ENCODE results near the gene KLK1. TPM values are rescaled to one million over a fixed set of nuclear protein-coding genes. Genes with fewer than 3 reads are reported as not detected.

The KLK1 gene
- 0.68 TPM in 1 of 2 replicates, not detected in the other for total RNA-seq (2021)
- Bru-seq, nascent RNA = percentile 13 among the genes with signal in this experiment
- BruChase-seq, experiment 1, labeled RNA remaining after a 2-hour chase = percentile 13 among the genes with signal in this experiment
- not detected for BruChase-seq, experiment 2, labeled RNA remaining after a 6-hour chase
- long read RNA-seq = 0 reads

DNA sequence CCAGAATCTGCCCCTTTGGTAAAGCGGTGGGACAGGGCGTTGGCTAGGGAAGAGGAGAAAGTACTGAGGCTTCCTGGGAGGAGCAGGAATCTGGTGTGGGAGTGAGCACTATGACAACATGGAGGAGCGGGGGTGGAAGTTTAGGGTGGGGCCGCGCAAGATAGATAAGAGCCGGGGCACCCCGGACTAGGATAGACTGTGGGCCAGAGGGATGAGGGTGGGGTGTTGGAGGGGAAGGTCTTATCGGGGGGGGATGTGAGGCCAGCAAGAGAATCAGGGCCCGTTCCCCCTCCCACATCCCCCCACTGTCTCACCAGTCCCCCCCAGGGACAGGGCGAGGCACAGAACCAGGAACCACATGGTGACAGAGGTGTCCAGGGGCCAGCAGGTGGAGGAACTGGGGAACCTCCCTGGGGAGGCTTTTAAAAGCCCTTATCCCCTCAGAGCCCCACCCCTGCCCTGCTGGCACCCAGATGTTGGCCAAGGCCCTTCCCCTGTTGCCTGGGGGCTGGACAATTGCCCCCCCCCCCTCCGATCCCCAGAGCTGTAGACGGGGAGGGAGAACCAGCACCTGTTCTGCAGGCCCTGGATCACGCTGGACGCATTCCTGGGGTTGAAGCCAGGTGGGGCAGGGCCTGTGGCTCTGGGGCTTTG is at the start of gene KLK1:
Gene KLK1, minus strand, starts transcription at position 399 of the 654 bp plus-strand sequence. Its CDS starts 39 bp downstream, at position 360.
- BruUV-seq (replicated peaks) = no TSS peak
- CTCF ChIA-PET = no interaction called here
- Histone ChIP-seq H3K27me3 (replicated peaks; ENCODE audit: insufficient read depth, low read depth, low read length, poor library complexity) (peaks cover 10% of the 10 kb centered on the region), H3K4me3 (ENCODE audit: low read depth, low read length, poor library complexity, severe bottlenecking) (no peak within 1 kb of the TSS), H3K36me3 (ENCODE audit: insufficient read depth, low read length, poor library complexity, severe bottlenecking) (no peaks in the 10 kb centered on the region), H3K27ac (ENCODE audit: low read depth, low read length, poor library complexity, severe bottlenecking) (no peak within 1 kb of the TSS), H3K4me1 (ENCODE audit: insufficient read depth, low read length, poor library complexity, severe bottlenecking) (no peaks in the 10 kb centered on the region), H3K9me3 (ENCODE audit: low read depth, low read length, poor library complexity, severe bottlenecking) (no peaks in the 10 kb centered on the region)
- TF ChIP-seq, protein P1, sequence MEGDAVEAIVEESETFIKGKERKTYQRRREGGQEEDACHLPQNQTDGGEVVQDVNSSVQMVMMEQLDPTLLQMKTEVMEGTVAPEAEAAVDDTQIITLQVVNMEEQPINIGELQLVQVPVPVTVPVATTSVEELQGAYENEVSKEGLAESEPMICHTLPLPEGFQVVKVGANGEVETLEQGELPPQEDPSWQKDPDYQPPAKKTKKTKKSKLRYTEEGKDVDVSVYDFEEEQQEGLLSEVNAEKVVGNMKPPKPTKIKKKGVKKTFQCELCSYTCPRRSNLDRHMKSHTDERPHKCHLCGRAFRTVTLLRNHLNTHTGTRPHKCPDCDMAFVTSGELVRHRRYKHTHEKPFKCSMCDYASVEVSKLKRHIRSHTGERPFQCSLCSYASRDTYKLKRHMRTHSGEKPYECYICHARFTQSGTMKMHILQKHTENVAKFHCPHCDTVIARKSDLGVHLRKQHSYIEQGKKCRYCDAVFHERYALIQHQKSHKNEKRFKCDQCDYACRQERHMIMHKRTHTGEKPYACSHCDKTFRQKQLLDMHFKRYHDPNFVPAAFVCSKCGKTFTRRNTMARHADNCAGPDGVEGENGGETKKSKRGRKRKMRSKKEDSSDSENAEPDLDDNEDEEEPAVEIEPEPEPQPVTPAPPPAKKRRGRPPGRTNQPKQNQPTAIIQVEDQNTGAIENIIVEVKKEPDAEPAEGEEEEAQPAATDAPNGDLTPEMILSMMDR (conservative IDR thresholded peaks at IDR 0.05; ENCODE audit: low read depth, low read length) = no peak
- no peak for TF ChIP-seq EZH2 (IDR thresholded peaks at IDR 0.05; ENCODE audit: borderline replicate concordance, low read depth, low read length, poor library complexity, severe bottlenecking)
- POLR2A ChIA-PET (ENCODE audit: low non-redundant PET) = no interaction called here
- no peak for DNase-seq (ENCODE audit: low spot score)
- intact Hi-C loops (cut with micrococcal nuclease; ENCODE audit: unreplicated experiment) = no loop called here

DNA sequence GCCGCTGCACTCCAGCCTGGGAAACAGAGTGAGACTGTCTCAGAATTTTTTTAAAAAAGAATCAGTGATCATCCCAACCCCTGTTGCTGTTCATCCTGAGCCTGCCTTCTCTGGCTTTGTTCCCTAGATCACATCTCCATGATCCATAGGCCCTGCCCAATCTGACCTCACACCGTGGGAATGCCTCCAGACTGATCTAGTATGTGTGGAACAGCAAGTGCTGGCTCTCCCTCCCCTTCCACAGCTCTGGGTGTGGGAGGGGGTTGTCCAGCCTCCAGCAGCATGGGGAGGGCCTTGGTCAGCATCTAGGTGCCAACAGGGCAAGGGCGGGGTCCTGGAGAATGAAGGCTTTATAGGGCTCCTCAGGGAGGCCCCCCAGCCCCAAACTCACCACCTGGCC is 49.5 kb upstream of the KLK1 start, which contains the start of gene KLK2:
Gene KLK2, plus strand, starts transcription at position 384 of the 400 bp plus-strand sequence. CDS start 35 bp downstream, outside the sequence.
- no peak within 1 kb of the TSS for H3K27ac ChIP-seq (ENCODE audit: low read depth, low read length, poor library complexity, severe bottlenecking)
- no peak for DNase-seq (ENCODE audit: low spot score)
- H3K9me3 ChIP-seq (ENCODE audit: low read depth, low read length, poor library complexity, severe bottlenecking) = no peaks in the 10 kb centered on the region
- TF ChIP-seq, protein P1 (conservative IDR thresholded peaks at IDR 0.05; ENCODE audit: low read depth, low read length) = no peak
- TF ChIP-seq EZH2 (IDR thresholded peaks at IDR 0.05; ENCODE audit: borderline replicate concordance, low read depth, low read length, poor library complexity, severe bottlenecking) = no peak
- ChIA-PET POLR2A (ENCODE audit: low non-redundant PET) (no interaction called here), CTCF (no interaction called here)
- BruUV-seq (replicated peaks) = no TSS peak
- H3K4me3 ChIP-seq (ENCODE audit: low read depth, low read length, poor library complexity, severe bottlenecking) = no peak within 1 kb of the TSS
- H3K4me1 ChIP-seq (ENCODE audit: insufficient read depth, low read length, poor library complexity, severe bottlenecking) = no peaks in the 10 kb centered on the region
- no peaks in the 10 kb centered on the region for H3K36me3 ChIP-seq (ENCODE audit: insufficient read depth, low read length, poor library complexity, severe bottlenecking)
- intact Hi-C loops (cut with micrococcal nuclease; ENCODE audit: unreplicated experiment) = no loop called here
- peaks cover 85% of the 10 kb centered on the region for H3K27me3 ChIP-seq (replicated peaks; ENCODE audit: insufficient read depth, low read depth, low read length, poor library complexity)

DNA sequence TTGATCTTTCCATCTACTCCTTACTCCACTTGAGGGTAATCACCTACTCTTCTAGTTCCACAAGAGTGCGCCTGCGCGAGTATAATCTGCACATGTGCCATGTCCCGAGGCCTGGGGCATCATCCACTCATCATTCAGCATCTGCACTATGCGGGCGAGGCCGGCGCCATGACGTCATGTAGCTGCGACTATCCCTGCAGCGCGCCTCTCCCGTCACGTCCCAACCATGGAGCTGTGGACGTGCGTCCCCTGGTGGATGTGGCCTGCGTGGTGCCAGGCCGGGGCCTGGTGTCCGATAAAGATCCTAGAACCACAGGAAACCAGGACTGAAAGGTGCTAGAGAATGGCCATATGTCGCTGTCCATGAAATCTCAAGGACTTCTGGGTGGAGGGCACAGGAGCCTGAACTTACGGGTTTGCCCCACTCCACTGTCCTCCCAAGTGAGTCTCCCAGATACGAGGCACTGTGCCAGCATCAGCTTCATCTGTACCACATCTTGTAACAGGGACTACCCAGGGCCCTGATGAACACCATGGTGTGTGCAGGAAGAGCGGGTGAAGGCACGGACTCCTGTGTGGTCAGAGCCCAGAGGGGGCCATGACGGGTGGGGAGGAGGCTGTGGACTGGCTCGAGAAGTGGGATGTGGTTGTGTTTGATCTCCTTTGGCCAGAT is 47.0 kb upstream of the KLK1 start:
- H3K27me3 ChIP-seq (replicated peaks; ENCODE audit: insufficient read depth, low read depth, low read length, poor library complexity) = peaks cover 97% of the 10 kb centered on the region
- DNase-seq (ENCODE audit: low spot score) = no peak
- H3K27ac ChIP-seq (ENCODE audit: low read depth, low read length, poor library complexity, severe bottlenecking) = no peak overlapping the region
- ChIA-PET CTCF (no interaction called here), POLR2A (ENCODE audit: low non-redundant PET) (no interaction called here)
- no peaks in the 10 kb centered on the region for H3K4me1 ChIP-seq (ENCODE audit: insufficient read depth, low read length, poor library complexity, severe bottlenecking)
- H3K36me3 ChIP-seq (ENCODE audit: insufficient read depth, low read length, poor library complexity, severe bottlenecking) = no peaks in the 10 kb centered on the region
- no peak for TF ChIP-seq EZH2 (IDR thresholded peaks at IDR 0.05; ENCODE audit: borderline replicate concordance, low read depth, low read length, poor library complexity, severe bottlenecking)
- TF ChIP-seq, protein P1 (conservative IDR thresholded peaks at IDR 0.05; ENCODE audit: low read depth, low read length) = no peak
- no peaks in the 10 kb centered on the region for H3K9me3 ChIP-seq (ENCODE audit: low read depth, low read length, poor library complexity, severe bottlenecking)
- intact Hi-C loops (cut with micrococcal nuclease; ENCODE audit: unreplicated experiment) = no loop called here
- no peak overlapping the region for H3K4me3 ChIP-seq (ENCODE audit: low read depth, low read length, poor library complexity, severe bottlenecking)
- no TSS peak for BruUV-seq (replicated peaks)
